SK-N-SH (cell line): Measurements from ENCODE around the gene MOB1A. TPM values are rescaled to one million over a fixed set of nuclear protein-coding genes. Genes with fewer than 3 reads are reported as not detected.

ENCODE experiments used
- CTCF ChIA-PET: fragments of 300-600, 350-600 bp; formaldehyde crosslinking; extraction: SDS; loops from one replicate; lab custom pipeline; 2021; lab: Yijun Ruan, JAX
- POLR2A ChIA-PET: fragments of 350-600 bp; sonication (Branson Sonifier 250); formaldehyde crosslinking; extraction: SDS; loops from one replicate; lab custom pipeline; 2020; ENCODE audit warnings: antibody characterized with exemption, inconsistent platforms; lab: Yijun Ruan, JAX
- DNase-seq: peaks from one replicate; pipeline ENCODE4 v3.0.0; 2012
- H2AFZ ChIP-seq: fragments of 200-600 bp; sonication (generic); 2 replicates; pipeline ENCODE4 v1.8.1; 2016; ENCODE audit warnings: antibody characterized with exemption, mild to moderate bottlenecking, low read depth
- H3F3A ChIP-seq: fragments of 200-600 bp; sonication (generic); replicated peaks from 2 replicates; pipeline ENCODE3; 2016; ENCODE audit warnings: antibody characterized with exemption, mild to moderate bottlenecking; ENCODE audit not compliant: insufficient read depth
- H3K27ac ChIP-seq, 2 experiments: fragments of 200-500 bp in 1 of 2; fragments of 200-600 bp in 1 of 2; sonication (Bioruptor generic) in 1 of 2; sonication (generic), shearing (Covaris generic) in 1 of 2; 2 replicates each; pipeline versions ENCODE4 v1.5.1 to v1.6.1; 2014 to 2016; ENCODE audit warnings: low read depth in 2 of 2, inconsistent platforms in 1 of 2, low read length in 1 of 2, mild to moderate bottlenecking in 1 of 2, mixed read lengths in 1 of 2
- H3K27me3 ChIP-seq: fragments of 200-600 bp; sonication (generic), shearing (Covaris generic); 2 replicates; pipeline ENCODE4 v1.6.1; 2016; ENCODE audit warnings: mixed run types; ENCODE audit not compliant: insufficient read depth
- H3K36me3 ChIP-seq, 2 experiments: fragments of 200-500 bp in 1 of 2; fragments of 200-600 bp in 1 of 2; sonication (Bioruptor generic) in 1 of 2; sonication (generic) in 1 of 2; replicated peaks in 1 of 2; 2 replicates each; pipeline versions ENCODE3 to v1.5.1; 2014 to 2016; ENCODE audit warnings: low read length in 1 of 2, mild to moderate bottlenecking in 1 of 2; ENCODE audit not compliant: insufficient read depth in 2 of 2, control insufficient read depth in 1 of 2
- H3K4me1 ChIP-seq, 2 experiments: fragments of 200-500 bp in 1 of 2; fragments of 200-600 bp in 1 of 2; sonication (Bioruptor generic) in 1 of 2; sonication (generic), shearing (Covaris generic) in 1 of 2; 2 replicates each; pipeline versions ENCODE4 v1.5.1 to v1.6.1; 2014 to 2016; ENCODE audit warnings: low read depth in 1 of 2, low read length in 1 of 2, mixed run types in 1 of 2; ENCODE audit not compliant: insufficient read depth in 2 of 2, control insufficient read depth in 1 of 2
- H3K4me2 ChIP-seq: fragments of 200-600 bp; sonication (generic), shearing (Covaris generic); 2 replicates; pipeline ENCODE4 v1.6.1; 2017; ENCODE audit warnings: mixed run types
- H3K4me3 ChIP-seq, 2 experiments: fragments of 200-500 bp in 1 of 2; fragments of 200-600 bp in 1 of 2; sonication (Bioruptor generic) in 1 of 2; sonication (generic), shearing (Covaris generic) in 1 of 2; 2 replicates each; pipeline versions ENCODE4 v1.5.1 to v1.8.1; 2014 to 2016; ENCODE audit warnings: low read depth in 2 of 2, inconsistent platforms in 1 of 2, low read length in 1 of 2, mild to moderate bottlenecking in 1 of 2, mixed read lengths in 1 of 2, moderate library complexity in 1 of 2
- H3K79me2 ChIP-seq: fragments of 200-600 bp; sonication (generic); 2 replicates; pipeline ENCODE4 v1.8.1; 2017; ENCODE audit warnings: mild to moderate bottlenecking; ENCODE audit not compliant: insufficient read depth
- H3K9ac ChIP-seq: fragments of 200-600 bp; sonication (generic); 2 replicates; pipeline ENCODE4 v1.6.1; 2017; ENCODE audit warnings: mixed run types
- H3K9me2 ChIP-seq: fragments of 200-600 bp; sonication (generic); 2 replicates; pipeline ENCODE4 v1.6.1; 2017; ENCODE audit warnings: mixed run types
- H3K9me3 ChIP-seq: fragments of 200-600 bp; sonication (generic); 2 replicates; pipeline ENCODE4 v1.6.1; 2017; ENCODE audit warnings: mixed run types, mild to moderate bottlenecking, moderate library complexity
- H4K20me1 ChIP-seq: fragments of 200-600 bp; sonication (generic); 2 replicates; pipeline ENCODE4 v1.6.1; 2017; ENCODE audit warnings: mild to moderate bottlenecking, mixed run types; ENCODE audit not compliant: insufficient read depth
- CHD2 ChIP-seq: fragments of 150-350 bp; IDR thresholded peaks from 2 replicates; pipeline ENCODE4 v1.6.1; 2018; ENCODE audit warnings: low read length; ENCODE audit not compliant: partially characterized antibody
- ELF1 ChIP-seq: IDR thresholded peaks from 2 replicates; pipeline ENCODE4 v1.4.0; 2012
- EP300 ChIP-seq, 2 experiments: IDR thresholded peaks; 2 replicates each; pipeline versions ENCODE4 v1.4.0 to v1.6.1; 2012; ENCODE audit warnings: borderline replicate concordance in 1 of 2, low read depth in 1 of 2, low read length in 1 of 2
- EZH2phosphoT487 ChIP-seq: fragments of 200-600 bp; sonication (generic); IDR thresholded peaks from 2 replicates; pipeline ENCODE4 v1.6.1; 2017; ENCODE audit warnings: low read depth, mixed run types, mild to moderate bottlenecking, antibody characterized with exemption, moderate library complexity, borderline replicate concordance
- FOXM1 ChIP-seq: IDR thresholded peaks from 2 replicates; pipeline ENCODE4 v1.4.0; 2012; ENCODE audit warnings: low read depth, mild to moderate bottlenecking
- GATA2 ChIP-seq: sonication (generic); formaldehyde crosslinking; IDR thresholded peaks from 2 replicates; pipeline ENCODE4 v1.5.0; 2020; ENCODE audit warnings: mild to moderate bottlenecking, missing genetic modification reagents
- MAX ChIP-seq: IDR thresholded peaks from 2 replicates; pipeline ENCODE4 v1.4.0; 2012; ENCODE audit warnings: low read depth
- MEF2A ChIP-seq: IDR thresholded peaks from 2 replicates; pipeline ENCODE4 v1.4.0; 2012; ENCODE audit warnings: low read depth, borderline replicate concordance
- MXI1 ChIP-seq: IDR thresholded peaks from 2 replicates; pipeline ENCODE4 v1.6.1; 2012; ENCODE audit warnings: mild to moderate bottlenecking, low read depth, low read length, improper control_type of control experiment
- NRF1 ChIP-seq: IDR thresholded peaks from 2 replicates; pipeline ENCODE4 v1.6.1; 2012; ENCODE audit warnings: low read depth, mild to moderate bottlenecking, low read length
- POLR2AphosphoS5 ChIP-seq: IDR thresholded peaks from 2 replicates; pipeline ENCODE4 v1.6.1; 2012; ENCODE audit warnings: low read depth, low read length
- RAD21 ChIP-seq: IDR thresholded peaks from 2 replicates; pipeline ENCODE4 v1.6.1; 2012; ENCODE audit warnings: mild to moderate bottlenecking, low read length
- RCOR1 ChIP-seq: fragments of 150-350 bp; IDR thresholded peaks from 2 replicates; pipeline ENCODE4 v1.6.1; 2017; ENCODE audit warnings: antibody characterized with exemption, low read length
- RFX5 ChIP-seq: IDR thresholded peaks from 2 replicates; pipeline ENCODE4 v1.6.1; 2012; ENCODE audit warnings: mild to moderate bottlenecking, improper control_type of control experiment, low read length
- SIN3A ChIP-seq: IDR thresholded peaks from 2 replicates; pipeline ENCODE4 v1.6.1; 2012; ENCODE audit warnings: low read depth, mild to moderate bottlenecking, low read length, moderate library complexity, borderline replicate concordance
- TAF1 ChIP-seq: IDR thresholded peaks from 2 replicates; pipeline ENCODE4 v1.6.1; 2012; ENCODE audit warnings: low read depth, mild to moderate bottlenecking, low read length, moderate library complexity, borderline replicate concordance
- TEAD4 ChIP-seq: IDR thresholded peaks from 2 replicates; pipeline ENCODE4 v1.4.0; 2012; ENCODE audit warnings: mild to moderate bottlenecking, borderline replicate concordance; ENCODE audit not compliant: insufficient read depth
- WGBS: methylation state at CpG from one replicate; pipeline ENCODE4 v1.1.6; 2017; ENCODE audit warnings: low lambda C conversion rate; 5-methylcytosine and 5-hydroxymethylcytosine counted together
- polyA plus RNA-seq, 3 experiments: library from polyadenylated mRNA; depleted of rRNA; stranded (reverse); fragments of >200 nt; gene quantifications; 2 replicates each; pipeline ENCODE4 v1.2.3, GENCODE V29; 2012
- TF ChIP-seq, protein P1 (sequence below): IDR thresholded peaks from 2 replicates; pipeline ENCODE4 v1.4.0; 2012; ENCODE audit warnings: low read depth, borderline replicate concordance
- TF ChIP-seq, protein P2 (sequence below): fragments of 200-600 bp; sonication (generic); IDR thresholded peaks from 2 replicates; pipeline ENCODE4 v1.6.1; 2017; ENCODE audit warnings: antibody characterized with exemption, mild to moderate bottlenecking, moderate library complexity
- TF ChIP-seq, protein P3 (sequence below): IDR thresholded peaks from 2 replicates; pipeline ENCODE4; 2012

The MOB1A gene
- 15.3 and 19.7 TPM in 2 replicates for polyA plus RNA-seq (2012; rRNA removed)
- 26.8 and 31.0 TPM in 2 replicates for polyA plus RNA-seq (2012; cell fraction: cytosol; rRNA removed)
- 7.5 and 15.5 TPM in 2 replicates for polyA plus RNA-seq (2012; cell fraction: nucleus; rRNA removed)

GRCh38 chr2:74178211-74179062 lies at the start of gene MOB1A:
Gene MOB1A (minus strand): TSS chr2:74178879. CDS start chr2:74178674, 205 bp downstream.
- peak within 1 kb of the TSS; percentile 99 for H3K9ac ChIP-seq
- POLR2A ChIA-PET: interaction anchor here (0.6 to 2.6 kb wide), 16 partner anchors 10 to 441 kb away, joined by 3 to 24 read pairs (median 4); partner anchors contain the start of genes BOLA3, C2orf81, DGUOK and MTHFD2
- peaks cover 51% of the 10 kb centered on the region for H3K79me2 ChIP-seq

More at GRCh38 chr2:74178211-74179062, at the start of gene MOB1A:
- DNase-seq: peak; percentile 97
- Histone ChIP-seq H3K4me2 (peak within 1 kb of the TSS; percentile 72), H3K4me1 (peaks cover 4 to 6% of the 10 kb centered on the region in 2 experiments; a peak in 3 of 4 replicates), H3K27me3 (no peaks in the 10 kb centered on the region), H3K36me3 (peaks cover 0 to 28% of the 10 kb centered on the region in 2 experiments), H3K4me3 (peak within 1 kb of the TSS; percentile 71 to 96), H3K9me2 (no peaks in the 10 kb centered on the region), H3F3A (peaks cover 24% of the 10 kb centered on the region), H2AFZ (peak within 1 kb of the TSS; percentile 89), H3K27ac (peak within 1 kb of the TSS; percentile 87 to 94), H4K20me1 (peaks cover 47% of the 10 kb centered on the region), H3K9me3 (no peaks in the 10 kb centered on the region)
- CTCF ChIA-PET: interaction anchor here (0.8 to 2.0 kb wide), 11 partner anchors 9 to 389 kb away, joined by 3 to 9 read pairs (median 4); partner anchors contain the start of gene MTHFD2
- WGBS: 1% methylated on average over 52 of the region's 84 CpGs
- no peak for TF ChIP-seq RFX5
- TF ChIP-seq RCOR1: no peak
- no peak for TF ChIP-seq EP300 (IDR thresholded peaks at IDR 0.05; ENCODE audit: borderline replicate concordance in 1 of 2, low read depth in 1 of 2, low read length in 1 of 2)
- TF ChIP-seq MEF2A: no peak
- TF ChIP-seq POLR2AphosphoS5: peak; percentile 95; the same call in 1 of the 2 replicates
- TF ChIP-seq EZH2phosphoT487: no peak
- TF ChIP-seq, protein P1, sequence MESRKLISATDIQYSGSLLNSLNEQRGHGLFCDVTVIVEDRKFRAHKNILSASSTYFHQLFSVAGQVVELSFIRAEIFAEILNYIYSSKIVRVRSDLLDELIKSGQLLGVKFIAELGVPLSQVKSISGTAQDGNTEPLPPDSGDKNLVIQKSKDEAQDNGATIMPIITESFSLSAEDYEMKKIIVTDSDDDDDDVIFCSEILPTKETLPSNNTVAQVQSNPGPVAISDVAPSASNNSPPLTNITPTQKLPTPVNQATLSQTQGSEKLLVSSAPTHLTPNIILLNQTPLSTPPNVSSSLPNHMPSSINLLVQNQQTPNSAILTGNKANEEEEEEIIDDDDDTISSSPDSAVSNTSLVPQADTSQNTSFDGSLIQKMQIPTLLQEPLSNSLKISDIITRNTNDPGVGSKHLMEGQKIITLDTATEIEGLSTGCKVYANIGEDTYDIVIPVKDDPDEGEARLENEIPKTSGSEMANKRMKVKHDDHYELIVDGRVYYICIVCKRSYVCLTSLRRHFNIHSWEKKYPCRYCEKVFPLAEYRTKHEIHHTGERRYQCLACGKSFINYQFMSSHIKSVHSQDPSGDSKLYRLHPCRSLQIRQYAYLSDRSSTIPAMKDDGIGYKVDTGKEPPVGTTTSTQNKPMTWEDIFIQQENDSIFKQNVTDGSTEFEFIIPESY: peak; percentile 96
- TF ChIP-seq RAD21: no peak
- TF ChIP-seq NRF1: peak; percentile 64
- no peak; the same call in 1 of the 2 replicates for TF ChIP-seq MAX
- TF ChIP-seq, protein P2, sequence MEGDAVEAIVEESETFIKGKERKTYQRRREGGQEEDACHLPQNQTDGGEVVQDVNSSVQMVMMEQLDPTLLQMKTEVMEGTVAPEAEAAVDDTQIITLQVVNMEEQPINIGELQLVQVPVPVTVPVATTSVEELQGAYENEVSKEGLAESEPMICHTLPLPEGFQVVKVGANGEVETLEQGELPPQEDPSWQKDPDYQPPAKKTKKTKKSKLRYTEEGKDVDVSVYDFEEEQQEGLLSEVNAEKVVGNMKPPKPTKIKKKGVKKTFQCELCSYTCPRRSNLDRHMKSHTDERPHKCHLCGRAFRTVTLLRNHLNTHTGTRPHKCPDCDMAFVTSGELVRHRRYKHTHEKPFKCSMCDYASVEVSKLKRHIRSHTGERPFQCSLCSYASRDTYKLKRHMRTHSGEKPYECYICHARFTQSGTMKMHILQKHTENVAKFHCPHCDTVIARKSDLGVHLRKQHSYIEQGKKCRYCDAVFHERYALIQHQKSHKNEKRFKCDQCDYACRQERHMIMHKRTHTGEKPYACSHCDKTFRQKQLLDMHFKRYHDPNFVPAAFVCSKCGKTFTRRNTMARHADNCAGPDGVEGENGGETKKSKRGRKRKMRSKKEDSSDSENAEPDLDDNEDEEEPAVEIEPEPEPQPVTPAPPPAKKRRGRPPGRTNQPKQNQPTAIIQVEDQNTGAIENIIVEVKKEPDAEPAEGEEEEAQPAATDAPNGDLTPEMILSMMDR: no peak
- TF ChIP-seq, protein P3, sequence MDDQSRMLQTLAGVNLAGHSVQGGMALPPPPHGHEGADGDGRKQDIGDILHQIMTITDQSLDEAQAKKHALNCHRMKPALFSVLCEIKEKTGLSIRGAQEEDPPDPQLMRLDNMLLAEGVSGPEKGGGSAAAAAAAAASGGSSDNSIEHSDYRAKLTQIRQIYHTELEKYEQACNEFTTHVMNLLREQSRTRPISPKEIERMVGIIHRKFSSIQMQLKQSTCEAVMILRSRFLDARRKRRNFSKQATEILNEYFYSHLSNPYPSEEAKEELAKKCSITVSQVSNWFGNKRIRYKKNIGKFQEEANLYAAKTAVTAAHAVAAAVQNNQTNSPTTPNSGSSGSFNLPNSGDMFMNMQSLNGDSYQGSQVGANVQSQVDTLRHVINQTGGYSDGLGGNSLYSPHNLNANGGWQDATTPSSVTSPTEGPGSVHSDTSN: no peak
- TF ChIP-seq FOXM1: no peak
- TF ChIP-seq CHD2: peak; percentile 99
- peak; percentile 73 for TF ChIP-seq MXI1
- TF ChIP-seq TAF1: peak; percentile 87; the same call in 1 of the 2 replicates
- peak; percentile 87 for TF ChIP-seq ELF1
- TF ChIP-seq SIN3A: peak; percentile 79; the same call in 1 of the 2 replicates
- TF ChIP-seq GATA2 (CRISPR knock-in tag): no peak
- no peak for TF ChIP-seq TEAD4
